HG03558 (cell line): Measurements from ENCODE around the gene SOAT1.
"Not testable (repeated sequence)": the region's sequence is repeated elsewhere in the genome, so short reads cannot be mapped to it uniquely, and the experiment has no call there.

Experiments
- ATAC-seq: cut with Tn5 transposase; IDR thresholded peaks from one replicate; pipeline ENCODE4 v1.9.1; 2021; ENCODE audit warnings: moderate number of reproducible peaks; ENCODE audit not compliant: unreplicated experiment; ENCODE audit errors: extremely low read depth

Gene SOAT1

DNA sequence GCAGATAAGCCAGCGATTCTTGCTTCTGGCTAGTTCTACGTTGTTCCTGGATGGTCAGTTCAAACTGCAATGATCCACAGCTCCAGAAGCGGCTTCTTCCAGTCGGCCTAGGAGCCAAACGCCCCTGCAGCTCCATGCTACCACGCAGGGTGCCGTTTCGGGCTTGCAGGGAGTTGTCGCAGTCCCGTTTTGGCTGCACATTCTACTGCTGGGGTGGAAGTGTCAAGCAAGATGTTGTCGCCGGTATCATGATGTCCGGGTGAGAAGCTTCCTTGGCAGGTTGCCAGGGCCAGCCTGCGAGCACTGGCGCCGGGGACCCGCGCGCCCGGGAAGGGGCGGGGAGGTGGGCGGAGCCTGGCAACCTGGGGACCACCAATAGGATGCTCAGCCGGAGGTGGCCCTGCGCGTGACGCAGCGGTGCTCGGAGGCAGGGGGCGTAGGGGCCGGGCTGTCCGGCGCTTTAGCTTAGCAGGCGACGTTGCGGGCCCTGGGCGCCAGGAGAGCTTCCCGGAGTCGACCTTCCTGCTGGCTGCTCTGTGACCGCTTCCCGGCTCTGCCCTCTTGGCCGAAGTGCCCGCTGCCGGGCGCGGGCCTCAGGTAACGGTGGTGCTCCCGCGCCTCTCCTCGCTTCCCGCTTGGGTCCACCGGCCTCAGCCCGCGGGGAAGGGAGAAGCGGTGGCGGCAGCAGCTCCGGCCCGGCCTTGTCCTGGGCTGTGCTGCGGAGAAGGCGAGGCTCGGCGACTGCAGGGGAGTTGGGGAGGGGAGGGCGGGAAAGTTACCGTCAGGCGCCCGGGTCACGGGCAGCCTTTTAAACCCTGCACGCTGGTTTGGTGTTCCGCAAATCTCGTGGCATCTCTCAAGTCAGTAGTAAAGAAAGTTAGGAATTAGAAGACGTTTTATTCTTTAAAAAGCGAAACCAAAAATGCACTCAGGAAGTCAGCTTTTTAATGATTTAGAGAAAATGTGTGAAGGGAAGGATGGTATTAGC lies at the start of gene SOAT1:
SOAT1 (plus strand) TSS at position 458 of the 988 bp plus-strand sequence. CDS start 8,888 bp downstream, outside the sequence.
- peak; percentile 92 for ATAC-seq

DNA sequence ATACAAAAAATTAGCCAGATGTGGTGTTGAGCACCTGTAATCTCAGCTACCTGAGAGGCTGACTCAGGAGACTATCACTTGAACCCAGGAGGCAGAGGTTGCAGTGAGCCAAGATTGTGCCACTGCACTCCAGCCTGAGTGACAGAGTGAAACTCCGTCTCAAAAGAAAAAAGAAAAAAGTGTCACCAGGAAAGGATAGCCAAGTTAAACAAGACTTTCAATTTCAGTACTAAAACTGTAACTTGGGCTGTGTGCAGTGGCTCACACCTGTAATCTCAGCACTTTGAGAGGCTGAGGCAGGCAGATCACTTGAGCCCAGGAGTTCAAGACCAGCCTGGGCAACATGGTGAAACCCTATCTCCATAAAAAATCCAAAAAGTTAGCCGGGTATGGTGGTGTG lies 48.2 kb upstream of the SOAT1 start:
- not testable (repeated sequence) for ATAC-seq

DNA sequence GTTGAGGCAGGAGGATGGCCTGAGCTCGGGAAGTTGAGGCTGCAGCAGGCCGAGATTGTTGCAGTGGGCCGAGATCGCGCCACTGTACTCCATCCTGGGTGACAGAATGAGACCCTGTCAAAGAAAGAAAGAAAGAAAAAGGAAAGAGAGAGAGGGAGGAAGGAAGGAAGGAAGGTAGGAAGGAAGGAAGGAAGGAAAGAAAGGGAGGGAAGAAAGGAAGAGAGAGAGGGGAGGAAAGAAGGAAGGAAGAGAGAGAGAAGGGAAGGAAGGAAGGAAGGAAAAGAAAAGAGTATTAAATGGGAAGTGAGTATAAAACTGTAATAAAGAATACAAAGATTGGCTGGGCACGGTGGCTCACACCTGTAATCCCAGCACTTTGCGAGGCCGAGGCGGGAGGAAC lies 45.7 kb upstream of the SOAT1 start:
- ATAC-seq = no peak

DNA sequence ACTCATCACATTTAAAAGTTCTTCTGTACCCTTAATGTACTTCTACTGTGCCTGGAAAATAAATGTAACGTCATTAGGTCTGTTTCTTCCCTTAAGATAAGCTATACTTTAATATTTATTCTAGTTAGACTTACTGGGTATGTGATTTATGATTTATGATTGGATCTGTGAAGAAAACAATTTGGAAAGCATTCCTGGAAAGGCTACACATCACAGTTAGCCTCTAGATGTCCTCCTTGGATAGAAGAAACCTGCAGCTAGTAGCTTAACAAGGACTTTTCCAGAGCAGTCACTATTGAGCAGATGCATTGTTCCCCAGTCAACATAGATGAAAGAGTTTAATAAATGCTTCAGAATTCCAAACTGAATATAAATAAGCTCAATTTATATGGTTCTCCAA lies 41.9 kb upstream of the SOAT1 start:
- no peak for ATAC-seq

DNA sequence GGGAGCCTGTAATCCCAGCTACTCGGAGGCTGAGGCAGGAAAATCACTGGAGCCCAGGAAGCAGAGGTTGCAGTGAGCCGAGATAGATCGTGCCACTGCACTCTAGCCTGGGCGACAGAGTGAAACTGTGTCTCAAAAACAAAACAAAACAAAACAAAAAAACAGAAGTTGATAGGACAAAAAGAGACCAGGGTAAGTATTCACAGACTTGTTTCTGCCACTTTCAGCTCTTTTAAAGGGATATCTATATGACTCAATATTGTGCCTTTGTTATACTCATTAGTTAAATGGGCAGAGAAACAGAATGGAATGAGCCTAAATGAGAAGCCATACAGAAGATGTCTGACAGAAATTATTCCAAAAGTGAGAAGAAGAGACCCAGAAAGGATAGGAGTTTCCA lies 41.0 kb upstream of the SOAT1 start:
- ATAC-seq = no peak

DNA sequence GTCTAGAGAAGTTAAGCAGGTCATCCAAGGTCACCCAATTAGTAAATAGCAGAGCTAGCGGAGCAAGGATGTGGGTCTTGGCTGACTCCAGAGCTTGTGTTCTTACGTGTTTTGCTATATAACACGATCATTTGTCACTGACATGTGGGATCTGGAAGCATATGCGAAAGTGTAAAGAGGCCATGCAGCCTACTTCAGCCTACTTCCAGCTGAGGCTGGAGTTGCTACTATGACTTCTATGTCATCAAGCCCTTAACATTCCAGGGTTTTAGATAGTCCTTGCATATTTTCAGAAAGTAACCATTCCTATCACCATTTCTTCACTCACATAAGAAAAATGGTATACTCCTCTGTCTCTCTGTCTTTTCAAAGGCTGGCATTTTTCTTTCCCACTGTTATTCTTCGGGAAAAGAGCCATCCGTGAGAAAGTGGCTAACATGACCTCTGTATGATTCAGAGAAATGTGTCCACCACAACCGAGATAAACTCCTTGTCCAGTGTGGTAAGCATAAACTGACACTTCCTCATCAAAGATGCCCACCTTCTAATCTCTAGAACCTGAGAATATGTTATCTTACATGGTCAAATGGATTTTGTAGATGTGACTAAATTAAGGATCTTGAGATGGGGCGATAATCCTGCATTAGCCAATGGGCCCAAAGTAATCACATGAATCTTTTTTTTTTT lies 40.2 kb upstream of the SOAT1 start:
- no peak for ATAC-seq

DNA sequence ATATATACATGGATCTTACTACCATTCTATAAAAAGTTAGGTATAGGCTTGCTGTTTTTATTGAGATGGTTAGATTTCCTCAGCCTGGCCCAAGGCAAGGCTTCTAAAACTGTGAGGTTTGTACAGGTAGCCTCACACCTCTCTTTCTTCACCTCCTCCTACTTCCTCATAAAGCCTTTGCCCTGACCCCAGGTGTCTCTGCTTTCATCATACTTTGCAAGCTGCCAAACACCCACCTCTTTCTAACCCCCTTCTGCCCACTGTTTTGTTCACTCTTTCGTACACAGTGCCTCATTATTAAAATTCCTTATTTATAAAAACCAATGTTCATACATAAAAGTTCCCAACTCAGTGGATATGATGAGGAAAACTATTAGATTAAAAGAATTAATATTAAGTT lies 31.4 kb upstream of the SOAT1 start:
- ATAC-seq = no peak

DNA sequence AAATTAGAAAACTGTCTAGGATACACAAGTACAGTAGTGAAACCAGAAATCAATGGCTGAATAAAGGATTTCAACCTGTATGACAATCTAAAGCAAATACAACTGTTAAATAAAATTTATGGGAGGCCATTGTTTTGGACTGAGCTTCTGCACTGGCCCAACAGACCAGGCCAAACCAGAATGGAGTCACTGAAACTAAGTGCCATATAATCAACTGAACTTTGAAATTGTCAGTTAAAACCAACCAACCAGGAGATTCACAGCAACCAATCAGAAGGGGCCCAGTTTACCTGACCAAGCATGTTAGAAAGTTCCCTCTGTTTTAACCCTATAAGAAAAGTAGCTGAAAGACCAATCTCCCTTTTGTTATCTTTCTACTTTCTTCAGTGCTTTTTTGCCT lies 30.5 kb upstream of the SOAT1 start:
- ATAC-seq = no peak

DNA sequence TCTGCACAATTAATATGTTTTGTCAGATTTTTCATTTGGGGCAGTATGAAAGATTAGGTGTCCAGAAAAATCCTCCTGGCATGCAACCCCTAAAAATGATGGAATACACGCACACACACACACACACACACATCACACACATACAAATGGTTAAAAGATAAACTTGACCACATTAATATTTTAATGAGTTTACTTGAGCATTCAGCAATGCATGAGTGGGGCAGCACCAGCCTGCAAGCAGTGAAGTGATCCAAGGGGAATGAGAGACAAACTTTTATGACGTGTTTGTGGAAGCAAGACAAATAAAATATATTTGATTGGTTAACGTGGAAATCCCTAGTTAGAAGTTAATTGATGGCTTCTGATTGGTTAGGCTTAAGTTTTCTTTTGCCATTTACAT lies 29.1 kb upstream of the SOAT1 start:
- no peak for ATAC-seq

DNA sequence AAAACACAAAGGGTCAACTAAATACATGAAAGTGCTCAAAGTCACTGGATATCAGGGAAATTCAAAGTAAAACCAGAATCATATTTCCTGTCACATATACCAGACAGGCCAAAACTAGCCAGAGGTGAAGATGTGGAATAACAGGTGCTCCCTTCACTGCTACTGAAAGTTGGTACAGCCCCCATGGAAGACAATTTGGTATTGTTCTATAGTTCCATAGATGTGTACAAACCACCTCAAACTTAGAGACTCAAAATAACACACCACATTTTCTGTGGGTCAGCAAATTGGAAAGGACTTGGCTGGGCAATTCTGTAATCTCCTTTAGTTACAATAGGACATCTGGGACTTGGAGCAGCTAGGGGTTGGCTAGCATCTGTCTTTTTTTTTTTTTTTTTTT lies 24.5 kb upstream of the SOAT1 start:
- no peak for ATAC-seq

DNA sequence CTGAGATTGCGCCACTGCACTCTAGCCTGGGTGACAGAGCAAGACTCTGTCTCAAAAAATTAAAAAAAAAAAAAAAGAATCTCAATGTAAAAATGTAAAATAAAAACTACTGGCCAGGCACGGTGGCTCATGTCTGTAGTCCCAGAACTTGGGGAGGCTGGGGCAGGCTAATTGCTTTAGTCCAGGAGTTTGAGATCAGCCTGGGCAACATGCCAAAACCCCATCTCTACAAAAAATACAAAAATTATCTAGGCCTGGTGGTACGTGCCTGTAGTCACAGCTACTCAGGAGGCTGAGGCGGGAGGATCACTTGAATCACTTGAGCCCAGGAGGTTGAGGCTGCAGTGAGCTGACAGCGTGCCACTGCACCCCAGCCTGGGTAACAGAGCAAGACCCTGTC lies 19.2 kb upstream of the SOAT1 start:
- not testable (repeated sequence) for ATAC-seq

DNA sequence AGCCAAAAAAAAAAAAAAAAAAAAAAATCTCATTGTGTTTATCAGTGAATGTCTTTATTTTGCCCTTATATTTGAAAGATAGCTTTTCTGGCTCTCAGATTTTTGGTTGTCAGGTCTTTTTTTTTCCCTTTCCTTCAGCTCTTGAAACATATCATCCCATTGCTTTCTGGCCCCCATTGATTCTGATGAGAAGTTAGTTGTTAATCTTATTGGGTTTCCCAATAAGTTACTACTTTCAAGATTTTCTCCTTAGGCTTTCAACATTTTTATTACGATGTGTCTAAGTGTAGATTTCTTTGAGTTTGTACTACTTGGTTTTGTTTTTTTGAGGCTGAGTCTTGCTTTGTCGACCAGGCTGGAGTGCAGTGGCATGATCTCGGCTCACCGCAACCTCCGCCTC lies 14.7 kb upstream of the SOAT1 start:
- ATAC-seq = no peak

DNA sequence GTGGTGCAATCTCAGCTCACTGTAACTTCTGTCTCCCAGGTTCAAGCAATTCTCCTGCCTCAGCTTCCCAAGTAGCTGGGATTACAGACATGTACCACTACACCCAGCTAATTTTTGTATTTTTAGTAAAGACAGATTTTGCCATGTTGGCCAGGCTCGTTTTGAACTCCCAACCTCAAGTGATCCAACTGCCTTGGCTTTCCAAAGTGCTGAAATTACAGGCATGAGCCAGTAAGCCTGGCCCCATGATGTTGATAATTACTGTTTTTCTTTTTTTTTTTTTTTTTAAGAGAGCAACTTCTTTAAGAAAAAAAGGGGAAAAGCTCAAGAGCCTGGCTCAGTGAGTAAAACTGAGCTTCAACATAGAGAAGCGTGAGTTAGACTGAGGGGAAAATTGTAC lies 9.6 kb upstream of the SOAT1 start:
- ATAC-seq = no peak

DNA sequence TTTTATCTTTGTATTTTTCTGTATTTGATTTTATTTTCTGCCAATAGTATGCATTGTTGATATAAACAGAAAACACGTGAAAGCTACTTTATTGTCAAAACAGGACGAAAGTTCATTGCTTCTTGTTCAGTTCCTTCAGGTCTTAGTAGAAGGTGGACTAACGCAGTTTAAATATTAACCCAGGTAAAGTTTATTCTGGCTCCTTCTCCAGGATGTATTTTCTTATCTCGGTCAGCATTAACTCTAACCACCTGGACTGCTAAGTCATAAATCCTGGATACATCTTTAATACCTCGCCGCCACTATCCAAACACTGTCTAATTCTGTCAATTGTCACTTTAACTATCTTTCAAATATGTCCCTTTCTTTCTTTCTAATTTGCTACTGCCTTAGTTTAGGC lies 5.7 kb upstream of the SOAT1 start:
- no peak for ATAC-seq

DNA sequence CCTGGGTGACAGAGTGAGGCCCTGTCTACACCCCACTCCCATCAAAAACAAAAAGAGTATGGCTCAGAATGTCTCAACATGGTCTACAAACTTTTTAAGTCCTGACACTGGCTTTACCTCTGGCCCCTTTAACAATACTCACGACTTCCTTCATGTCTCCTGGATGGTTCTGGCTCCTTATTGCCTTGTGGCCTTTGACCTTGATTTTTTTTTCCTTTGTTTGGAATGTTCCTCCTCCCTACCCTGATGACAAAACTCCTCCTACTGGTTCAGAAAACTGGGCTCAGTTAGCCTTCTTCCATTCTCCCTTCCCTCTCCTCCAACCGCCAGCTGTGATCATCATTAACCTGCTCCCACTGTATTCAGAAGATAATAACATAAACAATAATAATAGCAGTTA lies 4.6 kb upstream of the SOAT1 start:
- no peak for ATAC-seq

DNA sequence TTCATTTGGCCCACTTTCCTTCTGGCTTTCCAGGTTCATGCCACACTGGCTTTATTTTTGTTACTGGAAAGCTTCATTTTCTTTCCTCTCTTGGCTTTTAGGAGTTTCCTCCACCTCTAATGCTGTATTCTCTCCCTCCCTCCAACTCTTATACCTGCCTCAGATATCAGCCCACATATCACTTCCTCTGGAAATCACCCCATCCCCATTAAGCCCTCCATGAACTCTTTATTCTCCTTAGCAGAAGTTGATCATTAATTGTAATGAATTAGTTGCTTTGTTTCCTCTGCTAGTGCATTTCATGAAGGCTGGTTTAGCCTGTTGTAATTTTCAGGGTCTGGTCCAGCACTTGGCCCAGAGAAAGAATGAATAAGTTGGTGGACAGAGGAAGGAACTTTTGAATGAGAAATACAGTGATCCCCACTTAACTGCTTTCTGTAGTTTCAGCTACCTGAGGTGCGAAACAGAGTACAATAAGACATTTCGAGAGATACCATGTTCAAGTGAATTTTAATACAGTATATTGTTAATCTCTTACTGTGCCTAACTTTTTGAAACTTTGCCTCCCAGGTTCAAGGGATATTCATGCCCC lies 1.7 kb downstream of the SOAT1 start:
- no peak for ATAC-seq

DNA sequence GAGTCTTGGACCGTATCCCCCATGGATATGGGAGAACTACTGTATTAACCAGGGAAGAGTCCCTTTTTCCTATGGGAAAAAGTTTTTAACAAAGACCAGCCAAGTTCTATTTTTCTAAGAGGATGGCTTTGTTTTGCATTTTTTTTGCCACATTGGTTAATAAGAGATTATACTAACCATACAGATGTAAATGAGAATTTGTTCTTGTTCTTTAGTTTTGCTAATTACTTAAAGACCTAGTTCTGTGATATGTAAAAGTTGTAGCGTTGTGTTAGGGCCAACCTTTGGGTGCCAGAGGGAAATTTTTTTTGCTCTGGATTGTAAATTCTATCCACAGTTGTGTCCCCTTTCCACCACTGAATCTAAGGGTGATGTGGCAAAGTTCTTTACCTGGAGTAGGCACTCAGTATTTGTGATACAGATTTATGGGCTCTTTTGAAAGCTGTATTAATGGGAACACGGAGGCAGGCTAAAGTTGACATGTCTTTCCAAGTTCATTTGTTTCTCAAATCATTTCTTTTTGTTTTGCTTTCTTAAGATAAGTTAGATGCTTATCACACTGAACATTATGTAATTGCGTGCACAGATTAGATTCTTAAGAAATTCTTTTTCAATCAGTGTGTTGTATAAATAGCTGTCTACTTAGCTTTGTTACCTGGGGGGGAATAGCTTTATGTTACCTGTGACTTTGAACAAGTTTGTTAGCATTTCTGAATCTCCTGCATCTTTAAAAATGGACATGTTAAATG lies 2.9 kb downstream of the SOAT1 start:
- no peak for ATAC-seq

DNA sequence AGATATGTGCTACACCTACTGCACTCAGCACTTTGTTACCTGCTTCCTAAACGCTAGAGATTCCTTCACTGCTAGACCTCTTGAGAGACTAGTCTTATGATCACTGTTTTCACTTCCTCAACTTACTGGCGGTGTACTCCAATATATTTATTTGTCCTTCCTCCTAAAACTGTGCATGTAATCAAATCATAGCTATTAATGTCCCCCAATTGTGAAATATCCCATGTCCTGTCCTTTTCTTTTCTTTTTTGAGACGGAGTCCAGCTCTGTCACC lies 3.4 kb downstream of the SOAT1 start:
- no peak for ATAC-seq

DNA sequence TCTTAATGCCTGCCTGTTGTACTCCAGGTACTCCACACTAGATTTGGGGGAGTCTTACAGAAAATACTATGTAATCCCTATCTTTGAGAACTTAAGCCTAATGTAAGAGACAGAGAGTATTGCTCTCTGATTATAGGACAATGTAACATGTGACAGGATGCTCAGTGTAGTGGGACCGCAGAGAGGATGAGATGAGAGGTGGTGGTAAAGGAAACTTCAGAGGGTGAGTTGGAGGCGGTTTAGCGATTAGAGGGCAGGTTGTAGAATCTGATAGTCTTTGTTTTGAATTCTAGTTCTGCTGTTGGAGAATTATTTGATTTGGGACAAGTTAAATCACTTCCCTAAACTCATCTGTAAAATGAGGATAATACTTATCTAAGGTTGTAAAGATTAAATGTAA lies 5.4 kb downstream of the SOAT1 start:
- ATAC-seq = peak; percentile 74

DNA sequence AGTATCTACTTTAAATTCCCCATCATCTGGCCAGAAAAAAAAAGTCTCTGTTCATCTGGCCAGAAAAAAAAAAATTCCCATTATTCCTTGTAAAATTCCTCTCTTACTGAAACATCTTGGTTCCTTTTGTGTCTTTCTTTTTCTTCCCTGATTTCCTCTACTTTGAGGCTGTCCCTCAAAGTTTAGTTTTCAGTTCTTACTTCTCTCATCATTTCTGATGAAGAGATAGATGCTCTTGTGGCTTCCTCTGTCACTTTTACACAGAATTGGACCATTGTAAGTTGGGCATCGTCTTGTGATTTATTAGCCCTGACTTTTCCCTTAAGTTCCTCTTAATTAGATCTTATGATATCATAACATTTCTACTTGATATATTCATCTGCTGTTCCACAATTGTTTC lies 6.5 kb downstream of the SOAT1 start:
- ATAC-seq = no peak

DNA sequence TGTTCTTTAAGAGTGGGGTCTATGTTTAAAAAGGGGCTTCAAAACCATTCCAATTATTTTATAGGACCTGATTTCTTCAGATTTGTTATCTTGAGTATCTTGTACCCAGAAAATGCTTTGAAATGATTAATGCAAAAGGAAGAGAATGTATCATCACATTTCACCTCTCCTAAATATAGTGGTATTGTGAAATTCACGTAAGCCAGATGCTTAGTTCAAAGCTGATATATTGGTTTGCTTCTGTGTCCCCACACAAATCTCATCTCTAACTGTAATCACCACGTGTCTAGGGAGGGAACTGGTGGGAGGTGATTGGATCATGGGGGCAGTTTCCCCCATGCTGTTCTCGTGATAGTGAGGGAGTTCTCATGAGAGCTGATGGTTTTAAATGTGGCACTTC lies 8.5 kb downstream of the SOAT1 start:
- no peak for ATAC-seq
